ENCODE results near the gene WDPCP.

Gene WDPCP

DNA sequence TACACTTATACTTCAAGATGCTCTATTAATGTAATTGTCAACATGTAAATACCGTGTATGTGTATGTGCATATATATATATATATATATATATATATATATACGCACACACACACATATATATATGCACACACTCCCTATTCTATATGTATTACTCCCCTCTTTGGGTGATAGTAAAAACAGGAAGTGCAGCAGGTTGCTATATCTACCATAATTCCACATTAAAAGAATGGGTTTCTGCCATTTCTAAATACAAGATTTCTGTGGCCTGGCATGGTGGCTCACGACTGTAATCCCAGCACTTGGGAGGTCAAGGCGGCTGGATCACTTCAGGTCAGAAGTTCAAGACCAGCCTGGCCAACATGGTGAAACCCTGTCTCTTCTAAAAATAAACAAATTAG is 460.7 kb downstream of the WDPCP start:
- Mint-ChIP-seq H3K27me3 (no peaks in the 10 kb centered on the region), H3K4me1 (no peaks in the 10 kb centered on the region), H3K36me3 (peaks cover 17% of the 10 kb centered on the region), H3K27ac (no peak overlapping the region), H3K4me3 (no peak overlapping the region), H3K9me3 (peaks cover 26% of the 10 kb centered on the region)

DNA sequence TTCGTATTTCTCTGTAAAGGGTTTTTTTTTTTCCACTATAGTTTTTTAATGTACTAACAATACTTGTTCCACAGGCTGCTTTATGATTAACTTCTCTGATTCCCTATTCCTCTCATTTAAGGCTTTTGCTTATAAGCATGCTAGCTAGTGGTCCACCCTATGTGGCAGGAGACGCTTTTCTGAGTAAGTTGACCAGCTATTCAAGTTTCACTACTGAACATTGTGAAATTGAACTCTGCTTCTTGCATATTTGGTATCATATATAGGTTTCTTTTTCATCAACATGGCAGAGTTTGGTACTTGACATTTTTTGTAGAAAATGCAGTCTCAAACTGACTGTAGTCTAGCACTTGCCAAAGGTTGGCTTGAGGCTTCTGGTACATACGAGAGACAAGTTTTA is 463.4 kb downstream of the WDPCP start:
- Mint-ChIP-seq H3K9me3 (peaks cover 8% of the 10 kb centered on the region), H3K27ac (no peak overlapping the region), H3K4me3 (no peak overlapping the region), H3K36me3 (peaks cover 7% of the 10 kb centered on the region), H3K4me1 (no peaks in the 10 kb centered on the region), H3K27me3 (no peaks in the 10 kb centered on the region)

DNA sequence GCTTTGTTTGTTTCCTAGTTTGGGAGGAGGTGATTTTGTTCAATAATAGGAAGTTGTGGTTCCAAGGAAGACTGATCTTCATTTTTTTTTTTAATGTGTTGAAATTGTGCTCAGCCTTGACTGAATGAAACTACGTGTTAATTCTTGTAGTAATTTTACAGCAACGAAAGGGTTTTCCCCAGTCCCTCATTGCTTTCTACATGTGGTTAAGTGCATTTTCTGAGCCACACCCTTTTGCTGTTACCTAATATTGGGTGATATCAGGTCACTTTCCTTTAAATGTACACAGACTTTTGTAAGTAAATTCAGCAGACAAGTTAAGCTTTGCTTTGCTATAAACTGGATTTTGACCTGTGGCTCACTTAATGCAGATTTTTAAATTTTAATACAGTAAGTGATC is 464.1 kb downstream of the WDPCP start:
- Mint-ChIP-seq H3K9me3 (peaks cover 5% of the 10 kb centered on the region), H3K4me1 (no peaks in the 10 kb centered on the region), H3K4me3 (no peak overlapping the region), H3K27me3 (no peaks in the 10 kb centered on the region), H3K27ac (no peak overlapping the region), H3K36me3 (peaks cover 11% of the 10 kb centered on the region)

DNA sequence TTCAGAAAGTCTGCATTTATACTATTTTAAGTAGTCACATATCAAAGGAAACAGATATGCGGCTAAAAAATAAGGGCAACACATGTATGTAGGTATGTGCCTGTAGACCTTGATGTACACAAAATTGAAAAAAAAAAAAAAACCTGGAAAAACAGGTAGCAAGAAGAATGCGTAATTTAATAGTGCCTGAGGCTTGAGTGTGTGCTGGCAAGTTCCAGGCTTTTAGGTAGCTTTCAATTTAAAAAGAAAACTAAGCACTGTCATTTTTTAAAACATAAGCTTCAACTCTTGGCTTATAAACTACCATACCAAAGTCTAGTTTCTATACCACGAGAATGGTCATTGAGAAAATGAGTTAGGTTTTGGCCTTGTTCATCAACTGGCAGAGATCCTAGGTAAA is 465.4 kb downstream of the WDPCP start:
- Mint-ChIP-seq H3K27ac (no peak overlapping the region), H3K4me3 (no peak overlapping the region), H3K27me3 (no peaks in the 10 kb centered on the region), H3K4me1 (no peaks in the 10 kb centered on the region), H3K9me3 (peaks cover 8% of the 10 kb centered on the region), H3K36me3 (peaks cover 14% of the 10 kb centered on the region)

DNA sequence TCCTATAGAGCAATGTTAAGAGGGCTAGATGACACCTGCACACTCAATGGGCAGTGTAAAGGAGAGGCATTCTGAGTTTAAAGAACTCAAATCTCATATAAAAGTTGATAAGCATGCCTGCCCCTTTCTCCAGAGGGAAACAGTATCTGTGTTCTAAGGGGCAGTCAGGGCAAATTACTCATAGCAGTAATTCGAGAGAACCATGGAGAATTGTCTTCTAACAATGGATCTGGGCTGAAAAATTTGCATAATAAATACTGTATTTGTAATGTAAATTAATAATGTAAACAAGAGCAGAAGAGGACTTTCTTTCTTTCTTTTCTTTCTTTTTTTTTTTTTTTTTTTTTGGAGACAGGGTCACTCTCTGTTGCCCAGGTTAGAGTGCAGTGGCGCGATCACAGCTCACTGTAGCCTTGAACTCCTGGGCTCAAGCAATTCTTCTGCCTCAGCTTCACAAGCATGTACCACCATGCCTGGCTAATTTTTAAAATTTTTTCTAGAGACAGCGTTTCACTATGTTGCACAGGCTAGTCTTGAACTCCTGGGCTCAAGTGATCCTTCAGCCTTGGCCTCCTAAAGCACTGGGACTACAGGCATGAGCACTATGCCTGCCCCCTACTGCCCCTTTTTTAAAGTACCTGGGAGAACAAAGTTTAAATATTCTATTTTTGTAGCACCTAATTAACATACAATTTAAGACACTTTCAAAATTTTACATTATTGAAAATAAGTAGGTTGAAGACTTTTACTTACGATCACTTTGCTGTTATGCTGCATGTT is 467.0 kb downstream of the WDPCP start:
- Mint-ChIP-seq H3K27me3 (no peaks in the 10 kb centered on the region), H3K36me3 (peaks cover 14% of the 10 kb centered on the region), H3K4me1 (no peaks in the 10 kb centered on the region), H3K4me3 (no peak overlapping the region), H3K27ac (no peak overlapping the region), H3K9me3 (peaks cover 19% of the 10 kb centered on the region)

DNA sequence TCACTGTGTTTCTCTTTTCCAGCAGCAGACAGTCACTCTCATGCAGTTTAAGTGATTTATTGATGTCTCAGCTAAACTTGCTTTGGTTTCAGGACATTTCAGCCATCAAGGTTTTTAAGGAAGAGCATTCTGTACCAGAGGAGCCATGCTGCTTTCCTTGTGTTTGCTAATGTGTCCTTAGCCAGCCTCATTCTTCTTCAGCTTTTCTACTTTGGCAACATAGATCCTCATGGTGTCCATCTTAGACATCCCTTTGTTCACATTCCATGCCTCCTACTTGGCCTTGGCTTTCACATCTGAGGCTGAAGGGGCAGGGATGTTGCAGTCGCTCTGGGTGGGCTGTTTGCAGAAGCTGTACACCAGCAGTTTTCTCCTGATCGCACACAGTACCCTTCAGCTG is 469.5 kb downstream of the WDPCP start:
- no peaks in the 10 kb centered on the region for H3K4me1 Mint-ChIP-seq
- H3K27ac Mint-ChIP-seq, result no peak overlapping the region

DNA sequence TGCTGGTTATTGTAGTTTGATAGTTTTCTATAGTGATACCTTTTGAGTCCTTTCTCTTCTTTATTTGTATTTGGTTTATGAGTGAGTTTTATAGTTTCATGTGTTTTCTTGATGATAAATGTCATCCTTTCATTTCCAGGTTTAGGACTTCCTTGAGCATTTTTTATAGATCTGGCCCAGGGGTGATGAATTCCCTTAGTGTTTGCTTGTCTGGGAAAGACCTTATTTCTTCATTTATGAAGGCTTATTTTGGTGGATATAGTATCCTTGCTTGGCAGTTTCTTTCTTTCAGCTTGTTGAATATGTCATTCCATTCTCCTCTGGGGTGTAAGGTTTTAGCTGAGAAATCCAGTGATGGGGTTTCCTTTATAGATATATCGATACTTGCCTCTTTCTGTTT is 483.8 kb downstream of the WDPCP start:
- Mint-ChIP-seq H3K27ac (no peak overlapping the region), H3K9me3 (peaks cover 22% of the 10 kb centered on the region), H3K4me3 (no peak overlapping the region), H3K4me1 (no peaks in the 10 kb centered on the region), H3K36me3 (peaks cover 3% of the 10 kb centered on the region), H3K27me3 (peaks cover 3% of the 10 kb centered on the region)

More for the DNA sequence above, 469.5 kb downstream of the WDPCP start:
- Mint-ChIP-seq H3K9me3 (peaks cover 30% of the 10 kb centered on the region), H3K36me3 (peaks cover 18% of the 10 kb centered on the region), H3K4me3 (no peak overlapping the region), H3K27me3 (no peaks in the 10 kb centered on the region)

DNA sequence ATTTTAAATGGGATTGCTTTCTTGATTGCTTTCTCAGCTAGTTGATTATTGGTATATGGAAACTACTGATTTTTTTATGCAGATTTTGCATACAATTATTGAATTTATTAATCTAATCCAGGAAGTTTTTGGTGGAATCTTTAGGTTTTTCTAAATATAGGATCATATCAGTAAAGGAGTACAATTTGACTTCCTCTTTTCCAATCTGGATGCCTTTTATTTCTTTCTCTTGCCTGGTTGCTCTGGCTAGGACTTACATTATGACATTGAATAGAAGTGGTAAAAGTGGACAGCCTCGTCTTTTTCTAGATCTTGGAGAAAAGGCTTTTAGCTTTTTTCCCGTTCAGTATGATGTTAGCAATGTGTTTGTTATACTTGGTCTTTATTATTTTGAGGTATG is 486.3 kb downstream of the WDPCP start:
- no peaks in the 10 kb centered on the region for H3K36me3 Mint-ChIP-seq
- H3K9me3 Mint-ChIP-seq, result peaks cover 22% of the 10 kb centered on the region
- H3K4me3 Mint-ChIP-seq, result no peak overlapping the region
- H3K27me3 Mint-ChIP-seq, result peaks cover 1% of the 10 kb centered on the region
- no peaks in the 10 kb centered on the region for H3K4me1 Mint-ChIP-seq
- H3K27ac Mint-ChIP-seq, result no peak overlapping the region

DNA sequence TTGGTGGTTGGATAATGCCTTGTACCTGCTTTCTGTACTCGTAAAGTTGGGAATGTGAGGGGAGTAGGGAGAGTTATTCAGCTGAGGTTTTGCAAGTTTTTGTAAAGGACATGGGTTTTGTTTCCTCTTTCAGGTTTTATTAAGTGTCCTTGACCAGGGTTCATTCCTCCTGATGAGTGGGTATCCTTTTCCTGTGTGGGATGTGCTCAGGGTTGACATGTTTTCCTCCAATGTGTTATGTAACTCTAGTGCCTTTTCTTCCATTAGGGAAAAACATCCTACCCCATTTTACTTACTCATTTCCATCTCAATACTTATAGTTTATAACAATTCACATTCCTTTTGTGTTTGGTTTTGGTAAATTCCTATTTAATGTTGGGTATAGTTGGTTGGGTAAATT is 489.2 kb downstream of the WDPCP start:
- no peak overlapping the region for H3K27ac Mint-ChIP-seq
- H3K4me3 Mint-ChIP-seq, result no peak overlapping the region
- H3K4me1 Mint-ChIP-seq, result no peaks in the 10 kb centered on the region
- peaks cover 10% of the 10 kb centered on the region for H3K9me3 Mint-ChIP-seq
- no peaks in the 10 kb centered on the region for H3K36me3 Mint-ChIP-seq
- H3K27me3 Mint-ChIP-seq, result peaks cover 2% of the 10 kb centered on the region

DNA sequence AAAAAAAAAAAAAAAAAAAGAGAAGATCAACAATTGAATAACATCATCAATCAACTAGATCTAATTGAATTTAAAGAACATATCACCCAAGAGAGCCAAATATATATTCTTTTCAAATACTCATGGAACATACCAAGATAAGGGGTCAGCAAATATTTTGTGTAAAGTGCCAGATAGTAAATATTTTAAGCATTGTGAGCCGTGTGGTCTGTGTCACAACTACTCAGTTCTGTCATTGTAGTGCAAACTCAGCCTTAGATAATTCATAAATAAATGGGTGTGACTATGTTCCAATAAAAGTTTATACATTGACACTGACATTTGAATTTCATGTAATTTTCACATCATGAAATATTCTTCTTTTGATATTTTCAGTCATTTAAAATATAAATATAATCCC is 491.8 kb downstream of the WDPCP start:
- Mint-ChIP-seq H3K4me1 (no peaks in the 10 kb centered on the region), H3K36me3 (no peaks in the 10 kb centered on the region), H3K27ac (no peak overlapping the region), H3K9me3 (no peaks in the 10 kb centered on the region), H3K4me3 (no peak overlapping the region), H3K27me3 (peaks cover 7% of the 10 kb centered on the region)

DNA sequence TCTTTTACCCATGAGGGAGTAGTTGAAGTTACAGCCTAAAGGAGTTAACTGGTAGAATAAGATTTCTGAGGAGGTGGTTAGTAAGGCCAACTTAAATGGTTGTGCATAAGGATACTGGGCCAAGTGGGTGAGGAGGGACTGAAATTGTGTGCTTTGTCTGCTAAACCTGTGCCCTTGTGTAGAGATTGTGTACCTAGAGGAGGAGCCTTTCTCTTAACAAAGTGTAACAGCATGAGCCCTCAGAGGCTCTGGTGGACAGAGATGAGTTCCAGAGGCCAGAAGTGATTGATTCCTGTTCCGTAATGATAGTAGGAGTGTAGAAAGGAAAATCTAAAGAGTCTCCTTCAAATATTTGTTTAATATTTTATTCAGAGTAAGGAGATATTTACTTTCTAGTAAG is 494.8 kb downstream of the WDPCP start:
- H3K27me3 Mint-ChIP-seq, result peaks cover 12% of the 10 kb centered on the region
- no peak overlapping the region for H3K27ac Mint-ChIP-seq

DNA sequence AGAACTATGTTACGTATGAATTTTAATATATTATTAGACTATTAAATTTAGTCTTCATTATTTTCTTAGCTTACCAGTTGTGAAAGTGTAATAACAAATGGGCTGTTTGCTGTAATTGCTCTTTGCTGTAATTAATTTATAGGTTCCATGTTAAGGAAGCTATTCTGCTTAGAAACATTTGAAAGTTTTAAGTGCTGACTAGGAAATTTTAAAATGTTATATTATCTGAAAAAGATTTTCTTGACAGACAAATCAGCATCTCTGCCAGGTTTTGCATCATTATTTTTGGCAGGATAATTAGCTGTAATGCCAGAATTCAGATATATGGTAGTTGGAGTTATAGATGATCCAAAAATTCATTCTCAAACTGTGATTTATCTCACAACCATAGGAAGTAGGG is 495.4 kb downstream of the WDPCP start:
- Mint-ChIP-seq H3K9me3 (no peaks in the 10 kb centered on the region), H3K27me3 (peaks cover 12% of the 10 kb centered on the region), H3K27ac (no peak overlapping the region), H3K4me1 (no peaks in the 10 kb centered on the region), H3K4me3 (no peak overlapping the region), H3K36me3 (peaks cover 1% of the 10 kb centered on the region)

More for the DNA sequence above, 494.8 kb downstream of the WDPCP start:
- no peak overlapping the region for H3K4me3 Mint-ChIP-seq
- no peaks in the 10 kb centered on the region for H3K9me3 Mint-ChIP-seq
- no peaks in the 10 kb centered on the region for H3K4me1 Mint-ChIP-seq
- H3K36me3 Mint-ChIP-seq, result peaks cover 1% of the 10 kb centered on the region

DNA sequence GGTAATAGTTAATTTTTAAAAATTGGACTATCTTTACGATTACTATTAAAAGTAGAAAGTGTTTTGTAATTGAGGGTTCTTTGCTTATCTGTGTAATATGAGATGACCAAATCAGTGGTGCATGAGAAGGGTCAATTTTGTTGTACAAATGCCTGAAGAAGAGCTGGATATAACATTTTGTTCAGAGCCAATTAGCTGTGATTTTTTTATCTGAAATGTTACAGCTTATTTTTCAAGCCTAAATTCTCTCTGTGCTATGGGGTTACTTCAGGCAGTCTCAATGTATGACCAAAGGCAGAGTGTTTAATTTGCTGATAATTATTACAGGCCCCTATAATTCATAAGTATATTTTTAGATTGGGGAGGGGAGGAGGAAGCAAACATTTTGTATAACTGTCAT is 495.9 kb downstream of the WDPCP start:
- Mint-ChIP-seq H3K27ac (no peak overlapping the region), H3K27me3 (peaks cover 12% of the 10 kb centered on the region), H3K4me3 (no peak overlapping the region), H3K9me3 (no peaks in the 10 kb centered on the region), H3K4me1 (no peaks in the 10 kb centered on the region), H3K36me3 (peaks cover 1% of the 10 kb centered on the region)

DNA sequence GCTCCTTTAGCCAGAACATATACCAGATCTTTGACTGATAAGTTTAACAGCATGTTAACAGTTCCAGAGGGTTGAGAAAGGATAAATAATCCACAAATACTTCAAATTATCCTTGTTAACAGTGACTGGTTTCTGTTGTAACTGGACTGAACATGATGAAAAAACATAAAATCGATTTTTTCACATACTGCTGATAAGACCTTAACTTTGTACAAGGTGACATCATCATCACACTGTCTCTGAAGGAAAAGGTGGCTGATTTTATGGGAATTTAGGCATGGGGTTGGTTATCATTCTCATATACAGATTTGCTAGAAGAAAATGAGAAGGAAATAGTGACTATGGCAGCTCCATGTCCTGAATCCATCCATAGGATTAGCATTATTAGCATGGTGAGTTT is 501.6 kb downstream of the WDPCP start:
- H3K36me3 Mint-ChIP-seq, result peaks cover 1% of the 10 kb centered on the region
- no peaks in the 10 kb centered on the region for H3K9me3 Mint-ChIP-seq
- no peaks in the 10 kb centered on the region for H3K4me1 Mint-ChIP-seq
- no peak overlapping the region for H3K27ac Mint-ChIP-seq
- peaks cover 20% of the 10 kb centered on the region for H3K27me3 Mint-ChIP-seq
- no peak overlapping the region for H3K4me3 Mint-ChIP-seq

DNA sequence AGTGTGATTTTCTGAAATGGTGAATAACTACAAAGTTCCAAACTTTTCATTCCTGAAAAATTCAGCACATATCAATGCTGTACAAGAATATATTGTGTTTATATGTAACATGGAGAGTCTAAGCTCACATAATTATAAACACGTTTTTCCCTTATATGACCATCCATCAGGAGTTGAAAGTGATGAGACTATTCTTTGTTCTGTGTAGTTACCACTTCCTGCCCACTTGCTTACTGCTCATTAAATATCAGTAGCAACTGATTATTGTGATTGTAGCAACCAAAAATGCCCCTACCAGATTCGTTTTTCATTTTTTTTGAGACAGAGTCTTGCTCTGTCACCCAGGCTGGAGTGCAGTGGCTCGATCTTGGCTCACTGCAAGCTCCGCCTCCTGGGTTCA is 506.9 kb downstream of the WDPCP start:
- H3K4me1 Mint-ChIP-seq, result no peaks in the 10 kb centered on the region
- H3K27ac Mint-ChIP-seq, result no peak overlapping the region
- no peak overlapping the region for H3K4me3 Mint-ChIP-seq

DNA sequence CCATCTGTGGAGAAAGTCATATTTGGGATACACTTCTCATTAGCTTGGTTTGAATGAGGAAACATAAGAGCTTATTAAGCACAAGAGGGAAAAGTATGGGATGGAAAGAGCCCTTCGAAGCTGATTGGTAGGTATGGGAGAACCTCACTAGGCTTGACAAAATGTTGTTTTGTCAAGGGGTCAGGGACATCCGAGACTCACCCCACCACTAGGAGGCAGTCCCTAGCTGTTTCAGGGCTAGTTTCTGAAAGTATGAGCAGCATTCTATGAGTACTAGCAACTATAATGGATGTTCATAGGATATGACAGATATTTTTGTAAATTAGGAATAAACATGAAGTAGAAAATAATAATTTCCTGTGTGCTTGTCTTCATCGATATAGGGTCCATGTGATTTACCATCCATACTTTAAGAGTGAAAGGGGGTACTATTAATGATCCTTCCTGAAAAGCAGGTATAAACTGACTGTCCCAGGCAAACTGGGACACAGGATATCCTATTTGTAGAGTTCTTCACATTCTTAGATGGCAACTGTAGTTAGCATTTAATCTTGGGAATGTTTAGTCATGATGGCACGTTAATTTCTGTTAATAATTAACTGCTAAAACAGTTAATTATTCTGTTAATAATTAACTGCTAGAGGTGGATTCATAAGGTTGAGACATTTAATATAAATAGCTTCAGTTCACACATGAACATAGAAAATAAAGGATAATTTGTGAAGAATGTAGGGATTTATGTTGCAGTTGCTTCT is 509.2 kb downstream of the WDPCP start:
- H3K4me1 Mint-ChIP-seq, result no peaks in the 10 kb centered on the region
- no peak overlapping the region for H3K4me3 Mint-ChIP-seq
- no peaks in the 10 kb centered on the region for H3K36me3 Mint-ChIP-seq
- H3K27me3 Mint-ChIP-seq, result peaks cover 21% of the 10 kb centered on the region
- no peaks in the 10 kb centered on the region for H3K9me3 Mint-ChIP-seq
- no peak overlapping the region for H3K27ac Mint-ChIP-seq

More for the DNA sequence above, 506.9 kb downstream of the WDPCP start:
- H3K27me3 Mint-ChIP-seq, result peaks cover 23% of the 10 kb centered on the region
- H3K9me3 Mint-ChIP-seq, result no peaks in the 10 kb centered on the region
- no peaks in the 10 kb centered on the region for H3K36me3 Mint-ChIP-seq
